NCI-H524 treated with DMSO at 0.1 percent for 48 hours (cell line): ENCODE data around the gene XIRP2.

Source experiments
- DNase-seq: peaks from one replicate; lab custom pipeline; 2025; lab: John Stamatoyannopoulos, UW

Gene XIRP2

GRCh38 chr2:167292430-167293171 lies 404.3 kb downstream of the XIRP2 start, which contains the start of gene B3GALT1:
Gene B3GALT1, plus strand, starts transcription at chr2:167293001.
- DNase-seq: peak; percentile 67

GRCh38 chr2:167293172-167293781 lies 405.0 kb downstream of the XIRP2 start:
- no peak for DNase-seq

GRCh38 chr2:167293943-167294775 lies 405.9 kb downstream of the XIRP2 start:
- no peak for DNase-seq

GRCh38 chr2:167294776-167295140 lies 406.5 kb downstream of the XIRP2 start:
- DNase-seq: no peak

GRCh38 chr2:167297292-167297691 lies 409.0 kb downstream of the XIRP2 start:
- DNase-seq: no peak

- DNase-seq: no peak
These were observed 409.7 kb downstream of the XIRP2 start for GRCh38 chr2:167298017-167298416.
